ENCODE measurements around the gene NFE2L2.
"Not testable (repeated sequence)": the region's sequence is repeated elsewhere in the genome, so short reads cannot be mapped to it uniquely, and the experiment has no call there.

The NFE2L2 gene

GRCh38 chr2:177255227-177255601, 9.3 kb downstream of the NFE2L2 start:
- no peak for DNase-seq

GRCh38 chr2:177254433-177255226, 9.9 kb downstream of the NFE2L2 start:
- no peak for DNase-seq

GRCh38 chr2:177253704-177254103, 10.8 kb downstream of the NFE2L2 start:
- no peak for DNase-seq

GRCh38 chr2:177252808-177253531, 11.6 kb downstream of the NFE2L2 start:
- no peak for DNase-seq

- DNase-seq: no peak
Measured at GRCh38 chr2:177251165-177251542, 13.4 kb downstream of the NFE2L2 start.

- no peak for DNase-seq
Measured at GRCh38 chr2:177250461-177250860, 14.1 kb downstream of the NFE2L2 start.

GRCh38 chr2:177249038-177249437, 15.5 kb downstream of the NFE2L2 start:
- no peak for DNase-seq

GRCh38 chr2:177247693-177248262, 16.7 kb downstream of the NFE2L2 start:
- DNase-seq: no peak

- not testable (repeated sequence) for DNase-seq
Measured at GRCh38 chr2:177246523-177247030, 17.9 kb downstream of the NFE2L2 start.

- no peak for DNase-seq
Measured at GRCh38 chr2:177246000-177246399, 18.5 kb downstream of the NFE2L2 start.

- peak; percentile 84 for DNase-seq
Measured at GRCh38 chr2:177245010-177245422, 19.5 kb downstream of the NFE2L2 start.

- no peak for DNase-seq
Measured at GRCh38 chr2:177244244-177244771, 20.2 kb downstream of the NFE2L2 start.

- DNase-seq: no peak
Measured at GRCh38 chr2:177243476-177243875, 21.1 kb downstream of the NFE2L2 start.

- no peak for DNase-seq
Measured at GRCh38 chr2:177243073-177243472, 21.5 kb downstream of the NFE2L2 start.

- DNase-seq: peak; percentile 87
Measured at GRCh38 chr2:177242121-177242987, 22.2 kb downstream of the NFE2L2 start.

GRCh38 chr2:177241711-177242120, 22.8 kb downstream of the NFE2L2 start:
- peak; percentile 64 for DNase-seq

- peak; percentile 96 for DNase-seq
Measured at GRCh38 chr2:177239932-177240630, 24.4 kb downstream of the NFE2L2 start.

GRCh38 chr2:177239053-177239452, 25.5 kb downstream of the NFE2L2 start:
- no peak for DNase-seq

- DNase-seq: no peak
Measured at GRCh38 chr2:177237932-177238331, 26.6 kb downstream of the NFE2L2 start.

GRCh38 chr2:177235855-177236437, 28.6 kb downstream of the NFE2L2 start:
- DNase-seq: no peak

- no peak for DNase-seq
Measured at GRCh38 chr2:177234267-177234666, 30.3 kb downstream of the NFE2L2 start.

Data from suppressor macrophage treated with lipopolysaccharide for 4 hours (primary cell).